HepG2 (cell line): ENCODE results near the gene STOML2. TPM values are rescaled to one million over a fixed set of nuclear protein-coding genes. Genes with fewer than 3 reads are reported as not detected.
A peak's percentile ranks its signal among the peaks of the same experiment; 100 is the strongest.

Experiments
- ELF1 ChIP-seq: sonication (generic); formaldehyde crosslinking; IDR thresholded peaks from 2 replicates; pipeline ENCODE4 v1.4.0; 2020; ENCODE audit warnings: missing genetic modification reagents
- JARID2 ChIP-seq: sonication (generic); formaldehyde crosslinking; IDR thresholded peaks from 2 replicates; pipeline ENCODE4 v1.8.1; 2023; ENCODE audit warnings: missing genetic modification reagents, inconsistent platforms; ENCODE audit not compliant: insufficient replicate concordance
- NFAT5 ChIP-seq: sonication (generic); formaldehyde crosslinking; IDR thresholded peaks from 2 replicates; pipeline ENCODE4 v1.4.0; 2020; ENCODE audit warnings: missing genetic modification reagents
- NFE2 ChIP-seq: sonication (generic); formaldehyde crosslinking; IDR thresholded peaks from 2 replicates; pipeline ENCODE4 v1.4.0; 2020; ENCODE audit warnings: missing genetic modification reagents
- NFYC ChIP-seq: IDR thresholded peaks from 2 replicates; pipeline ENCODE4 v1.6.1; 2016; ENCODE audit warnings: missing genetic modification reagents, missing compliant biosample characterization
- RFX5 ChIP-seq: IDR thresholded peaks from 2 replicates; pipeline ENCODE4 v1.6.1; 2011; ENCODE audit warnings: low read depth, low read length, improper control_type of control experiment
- SYNCRIP ChIP-seq: fragments of 200-400 bp; formaldehyde crosslinking; IDR thresholded peaks from 2 replicates; pipeline ENCODE4 v1.6.1; 2018; ENCODE audit warnings: mild to moderate bottlenecking, low read depth, low read length; ENCODE audit not compliant: insufficient read depth
- ZBTB21 ChIP-seq: sonication (generic); formaldehyde crosslinking; IDR thresholded peaks from 2 replicates; pipeline ENCODE4 v1.4.0; 2020; ENCODE audit warnings: missing genetic modification reagents
- ZC3H13 ChIP-seq: sonication (generic); formaldehyde crosslinking; IDR thresholded peaks from 2 replicates; pipeline ENCODE4 v1.8.1; 2023; ENCODE audit warnings: mild to moderate bottlenecking, missing genetic modification reagents, moderate library complexity
- ZNF12 ChIP-seq: sonication (generic); formaldehyde crosslinking; IDR thresholded peaks from 2 replicates; pipeline ENCODE4 v1.5.0; 2020; ENCODE audit warnings: missing genetic modification reagents
- ZNF180 ChIP-seq: sonication (generic); formaldehyde crosslinking; IDR thresholded peaks from 2 replicates; pipeline ENCODE4 v1.4.0; 2020; ENCODE audit warnings: low read depth, missing genetic modification reagents, borderline replicate concordance
- ZNF407 ChIP-seq: sonication (generic); formaldehyde crosslinking; IDR thresholded peaks from one replicate; pipeline ENCODE4 v1.5.1; 2020; ENCODE audit warnings: mild to moderate bottlenecking, missing genetic modification reagents; ENCODE audit errors: not compliant biosample characterization
- ZNF530 ChIP-seq: sonication (generic); formaldehyde crosslinking; IDR thresholded peaks from 2 replicates; pipeline ENCODE4 v1.5.0; 2020; ENCODE audit warnings: low read depth, mild to moderate bottlenecking, missing genetic modification reagents
- ZNF607 ChIP-seq: sonication (generic); formaldehyde crosslinking; IDR thresholded peaks from 2 replicates; pipeline ENCODE4 v1.5.1; 2020; ENCODE audit warnings: missing genetic modification reagents, mild to moderate bottlenecking, borderline replicate concordance
- polyA plus RNA-seq, 8 experiments: library from polyadenylated mRNA; depleted of rRNA in 3 of 8; stranded (reverse) in 7 of 8; unstranded in 1 of 8; fragments of >200 nt; fragmentation: Illumina TruSeq in 4 of 8; extraction: Trizol in 4 of 8; gene quantifications; 2 replicates each; pipeline versions ENCODE4 v1.2.1 to v1.2.3, GENCODE V29; 2011 to 2016; ENCODE audit warnings: low read depth in 4 of 8, missing spikeins in 1 of 8, mixed read lengths in 1 of 8; ENCODE audit not compliant: insufficient read depth in 1 of 8
- total RNA-seq, 5 experiments: library from RNA; depleted of rRNA; stranded (reverse); fragments of >200 nt; fragmentation: Illumina TruSeq; extraction: Trizol; gene quantifications; 2 replicates each; pipeline ENCODE4 v1.2.3, GENCODE V29; 2016; ENCODE audit warnings: low read depth in 1 of 5

Gene STOML2
- total and polyA plus RNA-seq, 2 of the 13 experiments (the other 11 are each of a cell fraction or from before 2014, with no cell fraction given), result 245 to 250 TPM

- TF ChIP-seq ZNF407 (CRISPR knock-in tag) (no peak), NFAT5 (peak; percentile 87; the same call in 1 of the 2 replicates), ZC3H13 (CRISPR knock-in tag) (no peak; the same call in 1 of the 2 replicates), ZBTB21 (CRISPR knock-in tag) (peak; percentile 28; the same call in 1 of the 2 replicates), JARID2 (CRISPR knock-in tag) (no peak), RFX5 (peak; percentile 87), ZNF12 (CRISPR knock-in tag) (no peak), ZNF180 (no peak), ZNF607 (no peak; the same call in 1 of the 2 replicates), SYNCRIP (no peak), ZNF530 (CRISPR knock-in tag) (no peak), NFYC (CRISPR knock-in tag) (peak; percentile 91), ELF1 (CRISPR knock-in tag) (peak; percentile 85), NFE2 (CRISPR knock-in tag) (no peak)
Measured at GRCh38 chr9:35102769-35103659, at the start of gene STOML2 (continued).
